HepG2 (cell line): ENCODE results near the gene MAP3K3. TPM values are rescaled to one million over a fixed set of nuclear protein-coding genes. Genes with fewer than 3 reads are reported as not detected.
A peak's percentile ranks its signal among the peaks of the same experiment; 100 is the strongest.

Experiments used
- ATF7 ChIP-seq, 2 experiments: fragments of 450-650 bp in 1 of 2; sonication (generic) in 1 of 2; formaldehyde crosslinking in 1 of 2; IDR thresholded peaks; 2 replicates each; pipeline versions ENCODE4 v1.4.0 to v1.6.1; 2016 to 2020; ENCODE audit warnings: antibody characterized with exemption in 1 of 2, mild to moderate bottlenecking in 1 of 2, missing genetic modification reagents in 1 of 2
- GZF1 ChIP-seq: sonication (generic); formaldehyde crosslinking; IDR thresholded peaks from 2 replicates; pipeline ENCODE4 v1.5.1; 2020; ENCODE audit warnings: mild to moderate bottlenecking, missing genetic modification reagents
- ISX ChIP-seq: sonication (generic); formaldehyde crosslinking; conservative IDR thresholded peaks from 2 replicates; pipeline ENCODE4 v1.5.0; 2020; ENCODE audit warnings: missing genetic modification reagents
- NFIC ChIP-seq: IDR thresholded peaks from 2 replicates; pipeline ENCODE4 v1.6.1; 2012; ENCODE audit warnings: mild to moderate bottlenecking, low read length, inconsistent platforms
- PAF1 ChIP-seq: IDR thresholded peaks from 2 replicates; pipeline ENCODE4 v1.6.1; 2016; ENCODE audit warnings: missing genetic modification reagents, missing compliant biosample characterization
- POLR2AphosphoS2 ChIP-seq: IDR thresholded peaks from 2 replicates; pipeline ENCODE4 v1.6.1; 2011; ENCODE audit warnings: low read depth, low read length, improper control_type of control experiment
- SAFB2 ChIP-seq: sonication (generic); formaldehyde crosslinking; IDR thresholded peaks from 2 replicates; pipeline ENCODE4 v1.5.1; 2020; ENCODE audit warnings: missing genetic modification reagents, low read depth, mild to moderate bottlenecking, borderline replicate concordance
- ZFP37 ChIP-seq: sonication (generic); formaldehyde crosslinking; IDR thresholded peaks from 2 replicates; pipeline ENCODE4 v1.4.0; 2020; ENCODE audit warnings: missing genetic modification reagents, borderline replicate concordance
- ZNF124 ChIP-seq: sonication (generic); formaldehyde crosslinking; IDR thresholded peaks from 2 replicates; pipeline ENCODE4 v1.4.0; 2020; ENCODE audit warnings: missing genetic modification reagents
- ZNF224 ChIP-seq: sonication (generic); formaldehyde crosslinking; IDR thresholded peaks from 2 replicates; pipeline ENCODE4 v1.5.0; 2020; ENCODE audit warnings: mild to moderate bottlenecking, missing genetic modification reagents
- ZNF558 ChIP-seq: sonication (generic); formaldehyde crosslinking; IDR thresholded peaks from 2 replicates; pipeline ENCODE4 v1.9.0; 2022; ENCODE audit warnings: mild to moderate bottlenecking, missing genetic modification reagents, borderline replicate concordance
- ZNF562 ChIP-seq: sonication (generic); formaldehyde crosslinking; IDR thresholded peaks from 2 replicates; pipeline ENCODE4 v1.8.0; 2022; ENCODE audit warnings: missing genetic modification reagents, borderline replicate concordance
- ZNF7 ChIP-seq: IDR thresholded peaks from 2 replicates; pipeline ENCODE4 v1.6.1; 2016; ENCODE audit warnings: missing biosample characterization, missing genetic modification reagents
- ZSCAN31 ChIP-seq: sonication (generic); formaldehyde crosslinking; IDR thresholded peaks from 2 replicates; pipeline ENCODE4 v1.5.0; 2020; ENCODE audit warnings: low read depth, mild to moderate bottlenecking, missing genetic modification reagents
- polyA plus RNA-seq, 8 experiments: library from polyadenylated mRNA; depleted of rRNA in 3 of 8; stranded (reverse) in 7 of 8; unstranded in 1 of 8; fragments of >200 nt; fragmentation: Illumina TruSeq in 4 of 8; extraction: Trizol in 4 of 8; gene quantifications; 2 replicates each; pipeline versions ENCODE4 v1.2.1 to v1.2.3, GENCODE V29; 2011 to 2016; ENCODE audit warnings: low read depth in 4 of 8, missing spikeins in 1 of 8, mixed read lengths in 1 of 8; ENCODE audit not compliant: insufficient read depth in 1 of 8
- total RNA-seq, 5 experiments: library from RNA; depleted of rRNA; stranded (reverse); fragments of >200 nt; fragmentation: Illumina TruSeq; extraction: Trizol; gene quantifications; 2 replicates each; pipeline ENCODE4 v1.2.3, GENCODE V29; 2016; ENCODE audit warnings: low read depth in 1 of 5
- TF ChIP-seq, protein P1 (sequence below): sonication (generic); formaldehyde crosslinking; IDR thresholded peaks from 2 replicates; pipeline ENCODE4 v1.8.1; 2023; ENCODE audit warnings: mild to moderate bottlenecking, missing genetic modification reagents
- TF ChIP-seq, protein P2 (sequence below): sonication (generic); formaldehyde crosslinking; IDR thresholded peaks from 2 replicates; pipeline ENCODE4 v1.4.0; 2020; ENCODE audit warnings: mild to moderate bottlenecking, missing genetic modification reagents
- TF ChIP-seq, protein P3 (sequence below): sonication (generic); formaldehyde crosslinking; IDR thresholded peaks from 2 replicates; pipeline ENCODE4 v1.5.1; 2020; ENCODE audit warnings: mild to moderate bottlenecking, moderate library complexity, missing genetic modification reagents
- TF ChIP-seq, protein P4 (sequence below): sonication (generic); formaldehyde crosslinking; IDR thresholded peaks from 2 replicates; pipeline ENCODE4 v1.5.1; 2020; ENCODE audit warnings: missing genetic modification reagents, mild to moderate bottlenecking, borderline replicate concordance
- TF ChIP-seq, protein P5 (sequence below): sonication (generic); formaldehyde crosslinking; IDR thresholded peaks from 2 replicates; pipeline ENCODE4 v1.8.0; 2022; ENCODE audit warnings: low read depth, missing genetic modification reagents

The MAP3K3 gene
- total and polyA plus RNA-seq, 2 of the 13 experiments (the other 11 are each of a cell fraction or from before 2014, with no cell fraction given) = 17.7 to 21.8 TPM

DNA sequence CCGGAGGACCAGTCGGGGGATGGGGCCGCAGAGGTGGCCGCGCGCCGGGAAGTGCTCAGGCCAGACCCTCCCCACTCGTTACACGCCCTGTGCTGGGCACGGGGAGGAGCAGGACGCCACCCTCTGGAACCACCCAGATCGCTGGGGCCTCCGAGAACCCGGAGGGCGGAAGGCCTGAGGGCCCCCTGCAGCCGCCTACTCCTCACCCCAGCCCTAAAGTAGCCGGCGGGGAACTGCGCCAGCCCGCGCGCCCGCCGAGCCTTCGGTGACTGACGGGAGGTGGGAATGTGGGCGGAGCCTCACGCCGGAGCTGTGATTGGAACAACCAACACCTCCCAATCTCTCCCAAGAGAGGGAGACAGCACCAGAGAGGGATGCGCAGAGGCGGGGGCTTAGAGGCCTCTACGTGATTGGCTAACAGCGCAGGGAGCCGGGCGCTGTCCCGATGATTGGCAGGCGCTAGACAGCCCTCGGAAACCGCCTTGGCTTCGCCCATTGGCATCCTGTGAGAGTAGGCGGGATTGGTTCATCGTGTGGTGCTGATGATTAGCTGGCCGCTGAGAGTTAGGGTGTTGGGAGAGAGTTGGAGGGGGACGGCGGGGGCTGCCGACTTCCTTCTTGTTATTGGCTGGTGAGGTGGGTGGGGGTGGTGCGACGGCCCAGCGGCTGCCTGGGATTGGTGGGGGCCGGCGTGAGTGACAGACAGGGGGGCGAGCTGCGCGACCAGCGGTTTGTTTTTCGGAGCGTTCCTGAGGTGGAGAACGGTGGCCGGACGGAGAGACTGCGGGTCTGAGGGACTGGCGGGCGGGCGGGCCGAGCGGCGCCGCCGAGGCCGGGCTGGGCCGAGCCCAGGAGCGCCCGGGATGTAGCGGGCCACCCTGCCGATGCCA is at the start of gene MAP3K3 (continued):
- TF ChIP-seq, protein P1, sequence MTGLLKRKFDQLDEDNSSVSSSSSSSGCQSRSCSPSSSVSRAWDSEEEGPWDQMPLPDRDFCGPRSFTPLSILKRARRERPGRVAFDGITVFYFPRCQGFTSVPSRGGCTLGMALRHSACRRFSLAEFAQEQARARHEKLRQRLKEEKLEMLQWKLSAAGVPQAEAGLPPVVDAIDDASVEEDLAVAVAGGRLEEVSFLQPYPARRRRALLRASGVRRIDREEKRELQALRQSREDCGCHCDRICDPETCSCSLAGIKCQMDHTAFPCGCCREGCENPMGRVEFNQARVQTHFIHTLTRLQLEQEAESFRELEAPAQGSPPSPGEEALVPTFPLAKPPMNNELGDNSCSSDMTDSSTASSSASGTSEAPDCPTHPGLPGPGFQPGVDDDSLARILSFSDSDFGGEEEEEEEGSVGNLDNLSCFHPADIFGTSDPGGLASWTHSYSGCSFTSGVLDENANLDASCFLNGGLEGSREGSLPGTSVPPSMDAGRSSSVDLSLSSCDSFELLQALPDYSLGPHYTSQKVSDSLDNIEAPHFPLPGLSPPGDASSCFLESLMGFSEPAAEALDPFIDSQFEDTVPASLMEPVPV (CRISPR knock-in tag) = no peak; the same call in 1 of the 2 replicates
- TF ChIP-seq, protein P2, sequence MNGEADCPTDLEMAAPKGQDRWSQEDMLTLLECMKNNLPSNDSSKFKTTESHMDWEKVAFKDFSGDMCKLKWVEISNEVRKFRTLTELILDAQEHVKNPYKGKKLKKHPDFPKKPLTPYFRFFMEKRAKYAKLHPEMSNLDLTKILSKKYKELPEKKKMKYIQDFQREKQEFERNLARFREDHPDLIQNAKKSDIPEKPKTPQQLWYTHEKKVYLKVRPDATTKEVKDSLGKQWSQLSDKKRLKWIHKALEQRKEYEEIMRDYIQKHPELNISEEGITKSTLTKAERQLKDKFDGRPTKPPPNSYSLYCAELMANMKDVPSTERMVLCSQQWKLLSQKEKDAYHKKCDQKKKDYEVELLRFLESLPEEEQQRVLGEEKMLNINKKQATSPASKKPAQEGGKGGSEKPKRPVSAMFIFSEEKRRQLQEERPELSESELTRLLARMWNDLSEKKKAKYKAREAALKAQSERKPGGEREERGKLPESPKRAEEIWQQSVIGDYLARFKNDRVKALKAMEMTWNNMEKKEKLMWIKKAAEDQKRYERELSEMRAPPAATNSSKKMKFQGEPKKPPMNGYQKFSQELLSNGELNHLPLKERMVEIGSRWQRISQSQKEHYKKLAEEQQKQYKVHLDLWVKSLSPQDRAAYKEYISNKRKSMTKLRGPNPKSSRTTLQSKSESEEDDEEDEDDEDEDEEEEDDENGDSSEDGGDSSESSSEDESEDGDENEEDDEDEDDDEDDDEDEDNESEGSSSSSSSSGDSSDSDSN (CRISPR knock-in tag) = peak; percentile 95
- TF ChIP-seq, protein P3, sequence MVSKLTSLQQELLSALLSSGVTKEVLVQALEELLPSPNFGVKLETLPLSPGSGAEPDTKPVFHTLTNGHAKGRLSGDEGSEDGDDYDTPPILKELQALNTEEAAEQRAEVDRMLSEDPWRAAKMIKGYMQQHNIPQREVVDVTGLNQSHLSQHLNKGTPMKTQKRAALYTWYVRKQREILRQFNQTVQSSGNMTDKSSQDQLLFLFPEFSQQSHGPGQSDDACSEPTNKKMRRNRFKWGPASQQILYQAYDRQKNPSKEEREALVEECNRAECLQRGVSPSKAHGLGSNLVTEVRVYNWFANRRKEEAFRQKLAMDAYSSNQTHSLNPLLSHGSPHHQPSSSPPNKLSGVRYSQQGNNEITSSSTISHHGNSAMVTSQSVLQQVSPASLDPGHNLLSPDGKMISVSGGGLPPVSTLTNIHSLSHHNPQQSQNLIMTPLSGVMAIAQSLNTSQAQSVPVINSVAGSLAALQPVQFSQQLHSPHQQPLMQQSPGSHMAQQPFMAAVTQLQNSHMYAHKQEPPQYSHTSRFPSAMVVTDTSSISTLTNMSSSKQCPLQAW (CRISPR knock-in tag) = peak; percentile 92
- TF ChIP-seq POLR2AphosphoS2 = no peak
- peak; percentile 64 for TF ChIP-seq GZF1 (CRISPR knock-in tag)
- TF ChIP-seq, protein P4, sequence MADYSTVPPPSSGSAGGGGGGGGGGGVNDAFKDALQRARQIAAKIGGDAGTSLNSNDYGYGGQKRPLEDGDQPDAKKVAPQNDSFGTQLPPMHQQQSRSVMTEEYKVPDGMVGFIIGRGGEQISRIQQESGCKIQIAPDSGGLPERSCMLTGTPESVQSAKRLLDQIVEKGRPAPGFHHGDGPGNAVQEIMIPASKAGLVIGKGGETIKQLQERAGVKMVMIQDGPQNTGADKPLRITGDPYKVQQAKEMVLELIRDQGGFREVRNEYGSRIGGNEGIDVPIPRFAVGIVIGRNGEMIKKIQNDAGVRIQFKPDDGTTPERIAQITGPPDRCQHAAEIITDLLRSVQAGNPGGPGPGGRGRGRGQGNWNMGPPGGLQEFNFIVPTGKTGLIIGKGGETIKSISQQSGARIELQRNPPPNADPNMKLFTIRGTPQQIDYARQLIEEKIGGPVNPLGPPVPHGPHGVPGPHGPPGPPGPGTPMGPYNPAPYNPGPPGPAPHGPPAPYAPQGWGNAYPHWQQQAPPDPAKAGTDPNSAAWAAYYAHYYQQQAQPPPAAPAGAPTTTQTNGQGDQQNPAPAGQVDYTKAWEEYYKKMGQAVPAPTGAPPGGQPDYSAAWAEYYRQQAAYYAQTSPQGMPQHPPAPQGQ (CRISPR knock-in tag) = no peak
- peak; percentile 23; the same call in 1 of the 2 replicates for TF ChIP-seq ZNF124 (CRISPR knock-in tag)
- TF ChIP-seq ATF7 (IDR thresholded peaks at IDR 0.05) = no peak
- no peak for TF ChIP-seq ATF7 (CRISPR knock-in tag; IDR thresholded peaks at IDR 0.05)
- TF ChIP-seq ZFP37 (CRISPR knock-in tag) = peak; percentile 69; the same call in 1 of the 2 replicates
- peak; percentile 64; the same call in 1 of the 2 replicates for TF ChIP-seq ZSCAN31
- TF ChIP-seq NFIC = no peak
- TF ChIP-seq SAFB2 (CRISPR knock-in tag) = no peak; the same call in 1 of the 2 replicates
- no peak for TF ChIP-seq ZNF7
- no peak for TF ChIP-seq PAF1 (CRISPR knock-in tag)
- no peak for TF ChIP-seq ISX (CRISPR knock-in tag)
- no peak for TF ChIP-seq ZNF558
- no peak for TF ChIP-seq ZNF224 (CRISPR knock-in tag)
- TF ChIP-seq ZNF562 (CRISPR knock-in tag) = no peak
- TF ChIP-seq, protein P5, sequence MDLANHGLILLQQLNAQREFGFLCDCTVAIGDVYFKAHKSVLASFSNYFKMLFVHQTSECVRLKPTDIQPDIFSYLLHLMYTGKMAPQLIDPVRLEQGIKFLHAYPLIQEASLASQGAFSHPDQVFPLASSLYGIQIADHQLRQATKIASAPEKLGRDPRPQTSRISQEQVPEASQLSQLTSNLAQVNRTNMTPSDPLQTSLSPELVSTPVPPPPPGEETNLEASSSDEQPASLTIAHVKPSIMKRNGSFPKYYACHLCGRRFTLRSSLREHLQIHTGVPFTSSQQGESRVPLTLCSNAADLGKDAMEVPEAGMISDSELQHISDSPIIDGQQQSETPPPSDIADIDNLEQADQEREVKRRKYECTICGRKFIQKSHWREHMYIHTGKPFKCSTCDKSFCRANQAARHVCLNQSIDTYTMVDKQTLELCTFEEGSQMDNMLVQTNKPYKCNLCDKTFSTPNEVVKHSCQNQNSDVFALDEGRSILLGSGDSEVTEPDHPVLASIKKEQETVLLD = no peak
